CD4-positive, alpha-beta memory T cell (primary cell): ENCODE measurements around the gene PHF5A. TPM values are rescaled to one million over a fixed set of nuclear protein-coding genes. Genes with fewer than 3 reads are reported as not detected.

Experiments
- polyA plus RNA-seq, 2 donors: library from polyadenylated mRNA; unstranded; fragments of 300-500 nt; fragmentation: Illumina TruSeq; gene quantifications; one replicate each; pipeline ENCODE4 v1.2.3, GENCODE V29; 2021
- total RNA-seq, 2 experiments: library from RNA; stranded (reverse); gene quantifications; one replicate each; pipeline ENCODE4 v1.2.3, GENCODE V29; 2021

Gene PHF5A
- total and polyA plus RNA-seq, 4 experiments from 2014 or later = 19.7 to 39.2 (median 34.6) TPM

Other genes with a start within 250 kb of the PHF5A start
- 1 to 10 TPM in 1 of 2 experiments, under 1 TPM in 1; 0.67 to 1.0 TPM for gene CHADL, start 227.8 kb downstream of the PHF5A start, total RNA-seq
- under 1 TPM; 0.10 to 0.26 TPM for gene CHADL, start 227.8 kb downstream of the PHF5A start, polyA plus RNA-seq
- 10 to 100 TPM; 69.1 to 74.7 TPM for gene RANGAP1, start 182.5 kb downstream of the PHF5A start, total RNA-seq
- gene RANGAP1, start 182.5 kb downstream of the PHF5A start, polyA plus RNA-seq = 10 to 100 TPM; 12.7 to 32.3 TPM
- gene ZC3H7B, start 167.2 kb downstream of the PHF5A start, total RNA-seq = 10 to 100 TPM; 39.4 to 40.3 TPM
- gene ZC3H7B, start 167.2 kb downstream of the PHF5A start, polyA plus RNA-seq = 1 to 10 TPM in 1 of 2 donors, under 1 TPM in 1; 0.20 to 1.5 TPM
- 1 to 10 TPM; 6.5 to 8.8 TPM for gene TEF, start 86.8 kb downstream of the PHF5A start, total RNA-seq
- gene TEF, start 86.8 kb downstream of the PHF5A start, polyA plus RNA-seq = 1 to 10 TPM; 4.4 to 6.4 TPM
- 10 to 100 TPM; 37.5 to 38.7 TPM for gene TOB2, start 21.9 kb downstream of the PHF5A start, total RNA-seq
- gene TOB2, start 21.9 kb downstream of the PHF5A start, polyA plus RNA-seq = 10 to 100 TPM in 1 of 2 donors, 1 to 10 TPM in 1; 9.6 to 26.5 TPM
- gene ACO2, start 425 bp upstream of the PHF5A start, total RNA-seq = 10 to 100 TPM; 64.8 to 65.0 TPM
- 10 to 100 TPM; 79.6 to 81.2 TPM for gene ACO2, start 425 bp upstream of the PHF5A start, polyA plus RNA-seq
- 10 to 100 TPM; 43.6 to 43.7 TPM for gene POLR3H, start 75.8 kb upstream of the PHF5A start, total RNA-seq
- gene POLR3H, start 75.8 kb upstream of the PHF5A start, polyA plus RNA-seq = 10 to 100 TPM; 20.7 to 21.8 TPM
- gene CSDC2, start 92.3 kb upstream of the PHF5A start, total RNA-seq = not detected
- gene CSDC2, start 92.3 kb upstream of the PHF5A start, polyA plus RNA-seq = not detected
- 10 to 100 TPM; 31.7 to 32.9 TPM for gene PMM1, start 121.1 kb upstream of the PHF5A start, total RNA-seq
- gene PMM1, start 121.1 kb upstream of the PHF5A start, polyA plus RNA-seq = 10 to 100 TPM; 32.0 to 45.7 TPM
- 10 to 100 TPM; 26.2 to 28.7 TPM for gene DESI1, start 152.4 kb upstream of the PHF5A start, total RNA-seq
- 10 to 100 TPM in 1 of 2 donors, 1 to 10 TPM in 1; 9.5 to 13.6 TPM for gene DESI1, start 152.4 kb upstream of the PHF5A start, polyA plus RNA-seq
- gene XRCC6, start 152.6 kb upstream of the PHF5A start, total RNA-seq = 100 to 1,000 TPM; 174 to 181 TPM
- 100 to 1,000 TPM; 441 to 593 TPM for gene XRCC6, start 152.6 kb upstream of the PHF5A start, polyA plus RNA-seq
- gene SNU13, start 220.2 kb upstream of the PHF5A start, total RNA-seq = 100 to 1,000 TPM; 123 to 129 TPM
- 100 to 1,000 TPM; 290 to 298 TPM for gene SNU13, start 220.2 kb upstream of the PHF5A start, polyA plus RNA-seq
- 10 to 100 TPM; 79.2 to 79.6 TPM for gene MEI1, start 230.8 kb upstream of the PHF5A start, total RNA-seq
- 100 to 1,000 TPM; 156 to 286 TPM for gene MEI1, start 230.8 kb upstream of the PHF5A start, polyA plus RNA-seq